VCaP (cell line): ENCODE results near the gene ZNF600.
A peak's percentile ranks its signal among the peaks of the same experiment; 100 is the strongest.
"Not testable (repeated sequence)": the region's sequence is repeated elsewhere in the genome, so short reads cannot be mapped to it uniquely, and the experiment has no call there.

Source experiments
- H3K27ac ChIP-seq: fragments of 450-650 bp; 2 replicates; pipeline ENCODE4 v1.5.1; 2017
- CTCF ChIP-seq: fragments of 450-650 bp; conservative IDR thresholded peaks from 2 replicates; pipeline ENCODE4 v1.5.1; 2017; ENCODE audit warnings: mild to moderate bottlenecking, moderate library complexity

Gene ZNF600

DNA sequence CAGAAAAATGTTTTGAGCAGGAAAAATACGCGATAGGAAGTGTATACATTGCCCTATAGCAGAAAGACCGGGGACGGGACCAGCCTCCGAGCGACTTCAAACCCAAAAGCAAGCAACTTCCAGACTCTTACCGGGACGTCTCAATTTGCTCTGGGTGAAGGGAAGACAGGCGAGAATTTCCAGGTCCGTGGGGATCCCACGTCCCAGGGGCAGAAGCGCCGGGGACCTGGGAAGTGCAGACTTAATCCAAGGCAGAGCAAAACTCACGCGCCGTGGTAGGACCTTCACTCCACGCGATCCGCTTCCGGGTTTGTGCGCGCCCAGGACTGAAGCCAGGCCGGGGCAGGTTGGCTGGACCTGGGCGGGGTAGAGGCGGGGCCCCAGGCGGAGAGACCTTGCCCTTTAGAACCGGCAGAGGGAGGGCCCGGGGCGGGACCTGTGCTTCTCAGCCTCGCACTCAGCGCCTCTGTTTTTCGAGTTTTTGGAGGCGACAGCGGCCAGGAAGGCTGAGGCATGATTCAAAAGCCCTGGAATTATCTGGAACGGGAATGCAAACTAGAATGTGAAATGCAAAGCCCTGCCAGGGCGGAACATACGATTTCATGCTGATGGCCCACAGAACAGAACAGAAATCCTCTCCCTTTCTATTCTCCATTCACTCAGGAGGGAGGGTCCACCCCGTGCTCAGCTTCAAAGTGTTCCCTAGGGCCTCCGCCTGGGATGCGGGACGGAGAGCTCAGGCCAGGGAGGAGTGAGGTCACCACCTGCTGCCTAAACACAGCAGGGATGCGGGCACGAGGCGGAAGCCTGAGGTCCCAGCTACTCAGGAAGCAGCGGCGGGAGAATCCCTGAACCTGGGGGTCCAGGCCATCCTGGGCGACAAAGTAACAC, at the start of gene ZNF600:
Gene ZNF600 (minus strand): TSS at position 328 of the 891 bp plus-strand sequence. CDS start 7,903 bp downstream, outside the sequence.
- H3K27ac ChIP-seq = peak within 1 kb of the TSS; percentile 71
- 0 out of 2 replicates have a peak, but pooled peaks have one; percentile 21 for TF ChIP-seq CTCF

- not testable (repeated sequence) for H3K27ac ChIP-seq
Measured at GRCh38 chr19:52834289-52834688, 47.7 kb upstream of the ZNF600 start.

DNA sequence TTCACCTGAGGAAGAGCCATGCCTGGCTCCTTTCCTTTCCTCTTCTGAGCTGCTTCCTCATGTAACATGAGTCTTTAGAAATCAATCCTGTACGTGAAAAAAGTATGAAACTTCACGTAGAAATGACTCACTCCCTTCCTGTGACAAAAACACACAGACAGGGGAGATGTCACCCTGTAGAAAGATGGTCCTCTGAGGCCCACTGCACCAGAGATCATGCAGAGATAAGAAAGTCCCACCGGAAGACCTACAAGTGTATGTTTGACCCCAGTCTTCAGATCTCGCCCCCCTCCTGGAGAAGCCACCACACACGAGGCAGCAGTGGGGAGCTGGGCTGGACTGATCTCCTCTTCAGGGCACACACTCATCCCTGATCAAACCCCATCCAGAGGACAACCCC, 47.0 kb upstream of the ZNF600 start:
- H3K27ac ChIP-seq = not testable (repeated sequence)

- not testable (repeated sequence) for H3K27ac ChIP-seq
Measured at GRCh38 chr19:52829866-52830265, 43.3 kb upstream of the ZNF600 start.

GRCh38 chr19:52825765-52826164, 39.2 kb upstream of the ZNF600 start:
- TF ChIP-seq CTCF = no peak
- no peak overlapping the region for H3K27ac ChIP-seq

DNA sequence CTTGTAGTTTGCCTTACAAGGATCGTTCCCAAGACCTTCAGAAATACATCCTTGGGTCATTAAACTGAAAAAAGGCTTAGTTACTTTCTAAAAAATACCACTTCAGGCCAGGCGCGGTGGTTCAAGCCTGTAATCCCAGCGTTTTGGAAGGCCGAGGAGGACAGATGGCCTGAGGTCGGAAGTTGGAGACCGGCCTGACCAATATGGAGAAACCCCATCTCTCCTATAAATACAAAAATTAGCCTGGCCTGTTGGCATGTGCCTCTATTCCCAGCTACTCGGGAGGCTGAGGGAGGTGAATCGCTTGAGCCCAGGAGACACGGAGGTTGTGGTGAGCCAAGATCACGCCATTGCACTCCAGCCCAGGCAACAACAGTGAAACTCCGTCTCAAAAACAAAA, 37.1 kb upstream of the ZNF600 start:
- TF ChIP-seq CTCF = no peak

DNA sequence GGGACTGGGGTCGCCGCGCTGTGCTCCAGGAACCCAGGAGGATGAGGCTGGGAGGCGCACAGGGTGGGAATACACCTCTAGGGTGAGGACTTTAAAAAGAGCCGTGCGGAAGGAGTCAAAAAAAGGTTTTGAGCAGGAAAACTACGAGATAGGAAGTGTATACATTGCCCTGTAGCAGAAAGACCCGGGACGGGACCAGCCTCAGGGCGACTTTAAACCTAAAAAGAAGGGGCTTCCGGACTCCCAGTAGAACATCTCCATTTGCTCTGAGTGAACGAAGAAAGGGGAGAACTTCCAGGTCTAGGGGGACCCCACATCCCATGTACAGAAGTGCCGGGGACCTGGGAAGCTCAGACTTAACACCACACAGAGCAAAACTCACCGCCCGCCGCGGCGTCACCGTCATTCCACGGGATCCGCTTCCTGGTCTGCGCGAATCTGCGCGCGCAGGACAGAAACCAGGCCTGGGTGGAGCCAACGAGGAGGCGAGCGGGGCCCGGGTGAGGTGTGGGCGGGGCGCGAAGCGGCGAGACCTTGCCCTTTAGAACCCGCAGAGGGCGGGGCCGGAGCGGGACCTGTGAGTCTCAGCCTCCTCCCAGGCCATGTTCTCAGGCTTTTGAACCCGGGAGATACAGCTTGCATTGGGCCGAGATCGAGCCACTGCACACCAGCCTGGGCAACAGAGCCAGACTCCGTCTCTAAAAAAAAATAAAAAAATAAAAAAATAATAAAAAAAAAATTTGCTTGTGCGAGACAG, 34.8 kb upstream of the ZNF600 start, which contains the start of gene ZNF28:
Gene ZNF28 (minus strand): TSS at position 430 of the 757 bp plus-strand sequence. CDS start 3,675 bp downstream, outside the sequence.
- H3K27ac ChIP-seq = peak within 1 kb of the TSS; percentile 37

More for the DNA sequence above, 37.1 kb upstream of the ZNF600 start:
- H3K27ac ChIP-seq = no peak overlapping the region

DNA sequence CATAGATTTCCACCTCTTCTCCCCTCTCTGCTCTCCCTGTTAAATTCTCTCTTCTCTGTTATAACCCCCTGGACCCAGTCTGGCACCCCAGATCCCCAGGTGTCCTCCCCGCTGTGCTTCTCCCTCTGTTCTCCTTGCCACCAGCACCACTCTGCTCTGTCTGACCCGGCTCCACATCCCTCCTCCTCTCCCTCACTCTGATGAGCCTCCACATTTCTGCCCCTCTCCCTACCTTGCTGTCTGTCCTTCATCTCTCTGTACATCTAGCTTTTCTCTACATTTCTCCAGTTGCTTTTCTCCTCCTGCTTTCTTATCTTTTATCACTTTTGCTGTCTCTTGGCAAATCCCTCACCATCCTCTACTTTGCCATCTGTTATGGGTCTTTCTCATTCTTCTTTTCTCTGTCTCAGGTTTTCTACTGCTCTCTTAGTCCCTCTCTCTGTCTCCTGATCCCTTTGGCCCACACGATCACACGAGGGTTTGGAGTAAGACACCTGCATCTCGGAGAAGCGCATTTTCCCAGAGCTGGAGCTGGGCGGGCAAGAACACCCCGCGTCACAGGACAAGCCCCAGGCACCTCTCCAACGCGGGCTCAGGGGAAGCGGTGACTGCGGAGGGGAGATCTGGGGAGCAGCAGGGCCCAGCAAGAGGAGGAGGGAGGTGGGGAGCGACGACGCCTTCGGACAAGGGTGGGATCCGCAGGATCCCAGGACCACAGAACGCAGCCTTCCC, 34.0 kb upstream of the ZNF600 start:
- peak overlapping the region; percentile 37 for H3K27ac ChIP-seq

DNA sequence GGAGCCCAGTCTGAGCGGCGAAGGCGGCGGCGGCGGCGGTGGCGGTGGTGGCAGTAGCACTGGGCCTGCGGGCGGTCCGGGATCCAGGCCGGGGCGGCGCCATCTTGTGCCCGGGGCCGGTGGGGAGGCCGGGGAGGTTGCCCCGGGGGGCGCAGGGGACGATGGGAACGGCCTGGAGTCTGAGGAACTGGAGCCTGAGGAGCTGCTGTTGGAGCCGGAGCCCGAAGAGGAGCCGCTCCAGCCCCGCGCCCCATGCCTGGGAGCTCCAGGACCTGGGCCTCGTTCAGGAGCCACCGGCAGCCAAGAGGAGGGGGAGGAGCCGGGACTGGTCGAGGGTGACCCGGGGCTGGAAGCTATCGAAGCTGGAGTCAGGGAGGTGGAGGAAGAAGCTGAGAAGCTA, 23.2 kb upstream of the ZNF600 start:
- TF ChIP-seq CTCF = no peak
- H3K27ac ChIP-seq = no peak overlapping the region

DNA sequence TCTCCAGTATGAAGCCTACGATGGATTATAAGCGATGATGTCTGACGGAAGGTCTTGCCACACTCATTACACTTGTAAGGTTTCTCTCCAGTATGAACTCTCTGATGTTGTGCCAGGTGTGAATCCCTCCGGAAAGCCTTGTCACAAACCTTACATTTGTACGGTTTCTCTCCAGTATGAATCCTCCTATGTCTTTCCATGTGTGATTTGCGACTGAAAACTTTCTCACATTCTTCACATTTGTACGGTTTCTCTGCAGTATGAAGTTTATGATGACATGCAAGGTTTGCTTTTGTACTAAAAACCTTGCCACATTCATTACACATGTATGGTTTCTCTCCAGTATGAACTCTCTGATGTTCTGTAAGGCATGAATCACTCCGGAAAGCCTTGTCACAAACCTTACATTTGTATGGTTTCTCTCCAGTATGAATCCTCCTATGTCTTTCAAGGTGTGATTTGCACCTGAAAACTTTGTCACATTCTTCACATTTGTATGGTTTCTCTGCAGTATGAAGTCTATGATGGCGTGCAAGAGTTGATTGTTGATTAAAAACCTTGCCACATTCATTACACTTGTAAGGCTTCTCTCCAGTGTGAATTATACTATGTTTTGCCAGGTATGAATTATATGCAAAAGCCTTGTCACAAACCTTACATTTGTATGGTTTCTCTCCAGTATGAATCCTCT, 13.5 kb upstream of the ZNF600 start:
- H3K27ac ChIP-seq = not testable (repeated sequence)
